Inflammatory macrophage (primary cell): Measurements from ENCODE around the gene C19orf38.
A peak's percentile ranks its signal among the peaks of the same experiment; 100 is the strongest.
"Not testable (repeated sequence)": the region's sequence is repeated elsewhere in the genome, so short reads cannot be mapped to it uniquely, and the experiment has no call there.

ENCODE experiments used
- DNase-seq, 2 donors: peaks; one replicate each; pipeline ENCODE4 v3.0.0-alpha.2; 2020 to 2022

Gene C19orf38

DNA sequence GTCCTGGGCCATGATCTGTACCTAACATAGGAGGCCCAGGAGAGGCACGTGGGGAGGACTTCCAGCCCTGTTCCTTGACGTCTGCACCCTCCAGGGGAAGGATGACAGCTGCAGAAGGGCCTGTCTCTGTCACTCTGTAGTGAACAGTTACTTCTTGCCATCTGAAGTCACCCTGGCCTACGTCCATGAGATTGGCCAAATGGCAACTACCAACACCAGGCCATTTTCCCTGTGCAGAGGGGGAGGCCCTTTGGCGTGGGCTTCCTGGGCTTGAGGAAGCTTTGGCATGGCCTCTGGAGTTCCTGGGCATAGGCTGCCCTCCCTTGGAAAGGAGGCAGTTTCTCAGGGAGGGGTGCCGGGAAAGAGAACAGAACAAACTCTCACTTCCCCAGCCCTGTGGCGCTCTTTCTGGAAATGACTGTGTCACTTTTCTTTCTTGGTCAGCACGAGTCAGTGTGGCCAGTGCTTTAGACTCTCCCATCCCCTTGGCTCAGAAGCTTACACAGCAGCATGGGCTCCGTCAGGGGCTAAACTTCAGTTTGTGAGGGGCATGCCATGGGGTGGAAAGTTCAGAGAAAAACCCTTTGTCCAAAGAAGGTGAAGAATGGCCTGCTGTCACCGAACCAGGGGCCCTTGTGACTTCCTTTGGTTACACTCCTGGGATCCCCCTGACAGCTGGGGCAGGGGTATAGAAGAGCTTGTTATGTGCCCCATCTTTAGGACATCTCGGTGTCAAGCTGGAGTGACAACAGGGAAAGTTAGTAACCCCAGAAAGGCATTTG, 28.4 kb downstream of the C19orf38 start:
- peak; percentile 52 to 54 for DNase-seq

GRCh38 chr19:10877608-10878007, 29.4 kb downstream of the C19orf38 start:
- not testable (repeated sequence) for DNase-seq

DNA sequence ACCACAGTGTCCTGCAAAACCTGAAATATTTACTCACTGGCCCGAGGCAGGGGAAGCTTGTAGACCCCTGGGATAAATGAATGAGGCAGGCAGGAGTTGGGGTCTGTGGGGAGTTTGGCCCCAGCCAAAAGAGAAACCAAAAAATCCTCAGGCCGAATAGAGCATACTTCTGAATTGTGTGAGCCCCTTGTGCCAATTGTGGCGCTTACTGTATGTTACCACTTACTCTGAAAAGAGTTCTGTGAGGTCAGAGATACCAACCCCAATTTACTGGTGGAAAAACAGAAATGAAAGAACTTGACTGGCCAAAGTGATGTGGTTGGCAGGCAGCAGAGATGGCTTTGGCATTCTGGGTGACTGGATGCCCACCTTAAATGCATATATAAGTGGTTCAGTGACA, 30.0 kb downstream of the C19orf38 start:
- DNase-seq = no peak

DNA sequence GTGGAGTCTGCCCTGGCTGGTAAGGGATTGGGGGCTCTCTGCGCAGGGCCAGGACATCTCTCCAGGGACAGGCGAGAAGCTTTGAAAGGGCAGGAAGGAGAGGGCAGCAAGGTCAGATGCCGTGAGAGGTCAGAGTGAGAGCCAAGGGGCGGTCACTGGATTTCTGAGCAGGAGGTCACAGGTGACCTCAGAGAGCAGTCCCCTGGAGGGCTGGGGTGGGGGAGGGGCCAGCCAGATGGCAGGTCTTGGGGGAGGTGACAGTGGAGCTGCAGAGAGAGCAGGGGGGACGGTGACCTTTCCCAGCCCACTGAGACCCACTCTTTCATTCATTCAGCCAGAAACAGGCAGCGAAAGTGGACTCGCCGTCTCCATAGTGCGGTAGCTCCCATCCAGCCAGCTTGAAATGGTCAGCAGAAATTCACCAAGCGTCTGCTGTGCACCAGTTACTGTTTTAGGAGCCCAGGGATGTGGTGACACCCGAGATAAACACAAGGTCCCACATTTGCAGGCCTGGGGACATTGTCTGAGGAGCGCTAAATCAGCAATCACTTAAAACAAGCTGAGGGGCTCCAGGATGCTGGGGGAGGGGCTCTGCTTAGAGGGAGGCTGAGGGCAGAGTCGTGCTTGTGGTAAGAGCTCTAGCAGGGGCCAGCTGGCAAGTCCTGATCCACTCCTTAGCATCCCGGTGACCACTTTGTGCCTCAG, 33.3 kb downstream of the C19orf38 start:
- DNase-seq = no peak

DNA sequence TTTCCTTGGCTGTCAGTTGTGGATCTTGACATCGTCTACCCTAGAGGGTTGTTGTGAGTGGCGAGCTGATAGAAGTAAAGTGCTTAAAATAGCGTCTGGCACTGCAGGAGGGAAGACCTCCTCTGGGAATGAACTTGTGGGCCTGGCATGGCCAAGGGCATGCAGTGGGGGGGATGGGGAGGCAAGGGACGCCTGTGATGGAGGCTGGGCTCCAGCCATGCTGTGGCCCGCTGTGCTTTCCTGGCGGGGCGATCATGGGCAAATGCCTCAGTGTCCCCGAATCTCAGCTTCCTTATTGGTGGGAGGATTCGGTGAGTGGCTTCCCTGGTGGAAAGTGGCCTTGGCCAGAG, 33.9 kb downstream of the C19orf38 start:
- no peak for DNase-seq

DNA sequence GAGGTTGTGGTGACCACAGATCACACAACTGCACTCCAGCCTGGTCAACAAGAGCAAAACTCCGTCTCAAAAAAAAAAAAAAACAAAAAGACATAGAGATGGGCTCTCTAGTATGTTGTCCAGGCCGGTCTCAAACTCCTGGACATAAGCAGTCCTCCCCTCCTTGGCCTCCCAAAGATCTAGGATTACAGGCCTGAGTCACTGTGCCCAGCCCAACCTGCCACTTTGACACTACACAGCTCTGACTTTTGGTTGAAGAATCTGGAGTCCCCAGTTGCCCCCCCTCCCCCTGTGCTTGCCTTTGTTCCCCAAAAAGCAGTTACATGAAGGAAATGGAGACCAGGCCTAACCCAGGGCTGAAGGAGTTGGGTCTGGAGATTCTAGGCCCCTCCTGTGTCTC, 36.1 kb downstream of the C19orf38 start:
- DNase-seq = no peak

GRCh38 chr19:10885201-10886169, 37.3 kb downstream of the C19orf38 start:
- DNase-seq = no peak

GRCh38 chr19:10887616-10888367, 39.6 kb downstream of the C19orf38 start:
- DNase-seq = no peak

DNA sequence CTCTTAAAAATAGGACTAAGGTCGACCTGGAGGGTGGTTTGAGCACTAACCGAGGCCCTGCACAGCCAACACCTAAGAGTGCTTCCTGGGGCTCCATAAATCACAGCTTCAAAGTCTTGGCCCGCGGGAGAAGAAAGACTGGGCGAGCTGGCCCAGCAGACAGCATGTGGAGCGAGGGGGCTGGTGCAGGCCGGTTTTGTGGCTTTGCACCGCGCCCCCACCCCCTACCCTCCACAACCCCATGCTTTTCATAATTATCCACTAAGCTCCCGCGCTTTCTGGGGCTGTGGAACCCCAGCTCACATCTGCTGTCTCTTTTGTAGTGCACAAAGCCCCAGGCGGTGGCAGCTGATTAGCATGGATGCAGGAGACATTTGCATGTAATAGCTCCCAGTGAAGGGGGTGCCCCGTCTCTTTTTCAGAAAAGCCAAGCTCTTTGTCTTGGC, 40.2 kb downstream of the C19orf38 start:
- DNase-seq = no peak

DNA sequence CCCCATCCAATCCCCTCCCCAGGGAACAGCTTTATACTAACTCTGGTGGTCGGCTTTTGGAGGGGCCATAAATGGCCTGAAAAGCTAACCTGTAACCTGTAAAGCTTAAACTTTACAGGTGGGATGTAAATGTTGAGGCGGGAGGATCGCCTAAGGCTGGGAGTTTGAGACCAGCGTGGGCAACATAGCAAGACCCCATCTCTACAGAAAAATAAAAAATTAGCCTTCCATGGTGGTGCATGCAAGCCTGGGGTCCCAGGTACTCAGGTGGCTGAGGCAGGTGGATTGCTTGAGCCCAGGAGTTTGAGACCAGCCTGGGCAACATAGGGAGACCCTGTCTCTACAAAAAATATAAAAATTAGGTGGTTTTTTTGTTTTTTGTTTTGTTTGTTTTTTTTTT, 41.7 kb downstream of the C19orf38 start:
- DNase-seq = no peak

- no peak for DNase-seq
These were observed 43.3 kb downstream of the C19orf38 start for GRCh38 chr19:10891405-10892086.

- DNase-seq = no peak
These were observed 44.0 kb downstream of the C19orf38 start for GRCh38 chr19:10892256-10892655.

DNA sequence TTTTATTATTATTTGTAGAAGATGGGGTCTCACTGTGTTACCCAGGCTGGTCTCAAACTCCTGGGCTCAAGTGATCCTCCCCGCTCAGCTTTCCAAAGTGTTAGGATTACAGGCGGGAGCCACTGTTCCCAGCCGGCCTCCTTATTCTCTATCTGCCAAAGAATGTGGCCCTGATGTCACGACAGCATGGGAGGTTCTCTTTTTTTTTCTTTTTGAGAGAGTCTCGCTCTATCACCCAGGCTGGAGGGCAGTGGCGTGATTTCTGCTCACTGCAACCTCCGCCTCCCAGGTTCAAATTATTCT, 46.6 kb downstream of the C19orf38 start:
- no peak for DNase-seq

GRCh38 chr19:10895363-10895762, 47.1 kb downstream of the C19orf38 start:
- DNase-seq = no peak

GRCh38 chr19:10895920-10896319, 47.7 kb downstream of the C19orf38 start:
- DNase-seq = no peak

GRCh38 chr19:10896851-10897526, 48.8 kb downstream of the C19orf38 start:
- DNase-seq = peak; percentile 64 to 74

DNA sequence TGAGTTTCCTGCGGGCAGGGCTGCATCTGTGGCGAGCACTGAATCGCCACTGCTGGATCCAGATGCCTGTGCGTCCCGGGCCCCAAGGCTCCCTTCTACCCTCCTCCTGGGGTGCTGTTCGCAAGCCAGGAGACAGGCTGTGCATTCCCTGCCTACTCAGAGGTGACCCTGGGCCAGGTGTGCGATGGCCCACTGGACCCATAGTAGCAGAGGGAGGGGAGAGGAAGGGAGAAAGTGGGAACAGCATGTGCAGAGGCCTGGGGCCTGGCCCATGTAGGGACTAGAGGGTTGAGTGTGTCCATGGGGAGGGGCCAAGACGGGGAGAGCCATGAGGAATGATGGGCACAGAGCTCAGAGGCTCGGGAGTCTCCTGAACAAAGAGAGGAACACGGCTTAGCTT, 50.4 kb downstream of the C19orf38 start:
- no peak for DNase-seq

- no peak for DNase-seq
These were observed 51.0 kb downstream of the C19orf38 start for GRCh38 chr19:10899151-10899653.

GRCh38 chr19:10907925-10908324, 59.7 kb downstream of the C19orf38 start:
- DNase-seq = no peak

GRCh38 chr19:10908380-10908960, 60.3 kb downstream of the C19orf38 start:
- DNase-seq = no peak
